K562 (cell line): ENCODE measurements around the gene FUCA2. TPM values are rescaled to one million over a fixed set of nuclear protein-coding genes. Genes with fewer than 3 reads are reported as not detected.

Source experiments
- ATAC-seq: fragments of 200-7000 bp; cut with Tn5 transposase; 3 replicates; pipeline ENCODE4 v1.9.1; 2020; ENCODE audit warnings: moderate library complexity
- BruUV-seq: library from RNA; stranded (reverse); fragments of 400-500 nt; replicated peaks from 2 replicates; lab custom pipeline; 2021; lab: Mats Ljungman, UMichigan
- CTCF ChIA-PET: fragments of 300-600 bp; formaldehyde crosslinking; extraction: SDS; loops from one replicate; lab custom pipeline; 2021; ENCODE audit warnings: low intra/inter-chr PET ratio; lab: Yijun Ruan, JAX
- POLR2A ChIA-PET: fragments of 300-600, 350-650 bp; sonication (Branson Sonifier 250); formaldehyde crosslinking; extraction: SDS; loops from one replicate; lab custom pipeline; 2021; ENCODE audit warnings: antibody characterized with exemption, inconsistent platforms; lab: Yijun Ruan, JAX
- DNase-seq, 4 experiments: peaks; one replicate each; pipeline versions ENCODE4 v3.0.0 to v3.0.0-alpha.2; 2011 to 2018; ENCODE audit warnings: low spot score in 3 of 4, mixed read lengths in 3 of 4; ENCODE audit errors: extremely low read depth in 1 of 4
- FAIRE-seq: peaks from 2 replicates; lab custom pipeline; 2011; peaks lifted over from hg19 to GRCh38; lab: Jason Lieb, UNC
- H2AFZ ChIP-seq: 2 replicates; pipeline ENCODE4 v1.6.0; 2011; ENCODE audit warnings: low read depth, low read length, control low read depth, inconsistent platforms
- H3K27ac ChIP-seq: fragments of 200-600 bp; 3 replicates; pipeline ENCODE4 v1.8.0; 2011; ENCODE audit warnings: low read depth, mild to moderate bottlenecking, control low read depth, inconsistent platforms, low read length, moderate library complexity, mixed read lengths; ENCODE audit errors: extremely low read depth
- H3K27me3 ChIP-seq, 2 experiments: fragments of 300-600 bp in 1 of 2; 2 replicates in 1 of 2; 3 replicates in 1 of 2; pipeline versions ENCODE4 v1.6.0 to v1.8.0; 2011; ENCODE audit warnings: inconsistent platforms in 2 of 2, low read length in 2 of 2, mild to moderate bottlenecking in 1 of 2, mixed read lengths in 1 of 2, moderate library complexity in 1 of 2; ENCODE audit not compliant: control insufficient read depth in 2 of 2, insufficient read depth in 2 of 2
- H3K36me3 ChIP-seq: fragments of 300-600 bp; 3 replicates; pipeline ENCODE4 v1.8.0; 2011; ENCODE audit warnings: mild to moderate bottlenecking, low read length, inconsistent platforms; ENCODE audit not compliant: control insufficient read depth, insufficient read depth
- H3K4me1 ChIP-seq, 2 experiments: fragments of 200-600 bp in 1 of 2; replicated peaks in 1 of 2; 2 replicates in 1 of 2; 3 replicates in 1 of 2; pipeline versions ENCODE4 v1.5.1 to v1.8.0; 2011; ENCODE audit warnings: inconsistent platforms in 2 of 2, low read length in 2 of 2, mild to moderate bottlenecking in 1 of 2, mixed read lengths in 1 of 2, moderate library complexity in 1 of 2; ENCODE audit not compliant: control insufficient read depth in 2 of 2, insufficient read depth in 2 of 2
- H3K4me2 ChIP-seq: 2 replicates; pipeline ENCODE4 v1.6.1; 2011; ENCODE audit warnings: low read length, control low read depth, inconsistent platforms, mixed read lengths; ENCODE audit not compliant: insufficient read depth
- H3K4me3 ChIP-seq: fragments of 200-600 bp; sonication (generic), shearing (Covaris generic); 2 replicates; pipeline ENCODE4 v1.5.1; 2016; ENCODE audit warnings: control low read depth, inconsistent platforms
- H3K79me2 ChIP-seq: fragments of 200-600 bp; 3 replicates; pipeline ENCODE4 v1.8.0; 2011; ENCODE audit warnings: low read length, inconsistent platforms; ENCODE audit not compliant: control insufficient read depth, insufficient read depth
- H3K9ac ChIP-seq, 2 experiments: 2 replicates each; pipeline versions ENCODE4 v1.6.0 to v1.6.1; 2011; ENCODE audit warnings: low read depth in 2 of 2, low read length in 2 of 2, control low read depth in 1 of 2, inconsistent platforms in 1 of 2, mild to moderate bottlenecking in 1 of 2, mixed read lengths in 1 of 2; ENCODE audit not compliant: insufficient read depth in 1 of 2
- H3K9me1 ChIP-seq: one replicate; pipeline ENCODE4 v1.6.0; 2011; ENCODE audit warnings: inconsistent platforms, mild to moderate bottlenecking, low read length, moderate library complexity; ENCODE audit not compliant: control insufficient read depth, insufficient read depth
- H3K9me3 ChIP-seq: replicated peaks from 2 replicates; pipeline ENCODE4 v1.5.1; 2011; ENCODE audit warnings: low read depth, low read length, inconsistent platforms; ENCODE audit not compliant: control insufficient read depth, insufficient read depth
- H4K20me1 ChIP-seq: replicated peaks from 2 replicates; pipeline ENCODE4 v1.6.1; 2011; ENCODE audit warnings: low read length, inconsistent platforms, mixed read lengths; ENCODE audit not compliant: control insufficient read depth, insufficient read depth
- CHD4 ChIP-seq: fragments of 200-600 bp; sonication (generic); IDR thresholded peaks from 3 replicates; pipeline ENCODE4 v1.6.1; 2012; ENCODE audit warnings: low read depth, mild to moderate bottlenecking, mixed read lengths, low read length, inconsistent platforms; ENCODE audit not compliant: insufficient read depth, insufficient replicate concordance, poor library complexity, severe bottlenecking
- DDX20 ChIP-seq: fragments of 450-650 bp; IDR thresholded peaks from 2 replicates; pipeline ENCODE4 v1.6.1; 2016; ENCODE audit warnings: missing genetic modification characterization, low read depth, mild to moderate bottlenecking, missing compliant biosample characterization, moderate library complexity
- E2F6 ChIP-seq, 2 experiments: IDR thresholded peaks; 2 replicates each; pipeline ENCODE4 v1.6.1; 2011; ENCODE audit warnings: borderline replicate concordance in 1 of 2, control low read depth in 1 of 2, low read depth in 1 of 2, low read length in 1 of 2, mild to moderate bottlenecking in 1 of 2, mixed read lengths in 1 of 2, moderate library complexity in 1 of 2; ENCODE audit not compliant: insufficient read depth in 1 of 2, insufficient read length in 1 of 2, poor library complexity in 1 of 2, severe bottlenecking in 1 of 2; ENCODE audit errors: extremely low read depth in 1 of 2
- NFXL1 ChIP-seq: fragments of 450-650 bp; formaldehyde crosslinking; IDR thresholded peaks from 2 replicates; pipeline ENCODE4 v1.4.0; 2021; ENCODE audit warnings: mild to moderate bottlenecking
- NR2C1 ChIP-seq, 2 experiments: fragments of 450-650 bp; IDR thresholded peaks; 2 replicates each; pipeline ENCODE4 v1.6.1; 2017; ENCODE audit warnings: mild to moderate bottlenecking in 2 of 2, antibody characterized with exemption in 1 of 2, inconsistent platforms in 1 of 2, missing compliant biosample characterization in 1 of 2, missing genetic modification characterization in 1 of 2
- TFAP4 ChIP-seq: sonication (generic); formaldehyde crosslinking; IDR thresholded peaks from 2 replicates; pipeline ENCODE4 v1.8.0; 2022; ENCODE audit warnings: missing genetic modification reagents, mild to moderate bottlenecking, moderate library complexity, borderline replicate concordance
- ZBTB1 ChIP-seq: sonication (generic); formaldehyde crosslinking; IDR thresholded peaks from 2 replicates; pipeline ENCODE4 v1.8.1; 2023; ENCODE audit warnings: missing genetic modification reagents, low read depth, mild to moderate bottlenecking, borderline replicate concordance
- WGBS: fragments of 100-300 bp; shearing (Covaris generic); methylation state at CpG from one replicate; pipeline ENCODE4 v1.1.6; 2016; ENCODE audit warnings: low coverage, mixed read lengths; ENCODE audit not compliant: insufficient coverage; ENCODE audit errors: missing lambda C conversion rate; 5-methylcytosine and 5-hydroxymethylcytosine counted together
- in situ Hi-C: fragments of 300-500 bp; cut with MboI; formaldehyde crosslinking; loops from 4 replicates; pipeline ENCODE4 v1.15.0; 2018; ENCODE audit warnings: inconsistent platforms, mixed read lengths
- intact Hi-C: fragments of 100-400 bp; cut with micrococcal nuclease; formaldehyde crosslinking; loops from 2 replicates; pipeline ENCODE4 v1.14.2; 2022
- polyA plus RNA-seq, 8 experiments: library from polyadenylated mRNA; depleted of rRNA in 4 of 8; stranded (reverse) in 5 of 8; unstranded in 3 of 8; fragments of >200 nt; fragmentation: Nextera tagmentation in 2 of 8; fragmentation: Illumina TruSeq in 1 of 8; extraction: Ambion mirVana in 2 of 8; extraction: Trizol in 1 of 8; gene quantifications; 2 replicates each; pipeline versions ENCODE4 v1.2.1 to v1.2.3, GENCODE V29; 2011 to 2014; ENCODE audit warnings: inconsistent platforms in 1 of 8, missing spikeins in 1 of 8
- total RNA-seq, 7 experiments: library from RNA; depleted of rRNA in 6 of 7; stranded (reverse); fragments of >200 nt in 6 of 7; fragmentation: Illumina TruSeq in 2 of 7; extraction: Trizol in 2 of 7; gene quantifications; 2 replicates each; pipeline versions ENCODE4 v1.2.1 to v1.2.3, GENCODE V29; 2011 to 2021; ENCODE audit warnings: low replicate concordance in 1 of 7

Gene FUCA2
- total and polyA plus RNA-seq, 9 of the 15 experiments (the other 6 are each of a cell fraction or from before 2014, with no cell fraction given) = 20.6 to 112 (median 79.3) TPM

- in situ Hi-C loops = loop anchor here (25.0 kb wide), 1 partner anchor 1653 kb away; no protein-coding TSS in a partner anchor
- ChIA-PET POLR2A (no interaction called here), CTCF (no interaction called here)
- no peak overlapping the region for H3K4me3 ChIP-seq
- intact Hi-C loops = no loop called here
- no peak overlapping the region for H3K27ac ChIP-seq
- 40% methylated on average over 3 of the region's 3 CpGs for WGBS
- DNase-seq (no peak), FAIRE-seq (no peak), ATAC-seq (no peak)
- H3K27me3 ChIP-seq = no peaks in the 10 kb centered on the region
- no peaks in the 10 kb centered on the region for H4K20me1 ChIP-seq
- no TSS peak for BruUV-seq
- no peaks in the 10 kb centered on the region for H3K9me3 ChIP-seq
- H3K36me3 ChIP-seq = no peaks in the 10 kb centered on the region
- H3K4me2 ChIP-seq = no peak overlapping the region
- H3K9ac ChIP-seq = no peak overlapping the region
- H3K79me2 ChIP-seq = no peaks in the 10 kb centered on the region
- H3K4me1 ChIP-seq = peaks cover 3 to 14% of the 10 kb centered on the region in 2 experiments; a peak in 3 of 5 replicates
- no peak overlapping the region for H2AFZ ChIP-seq
- TF ChIP-seq ZBTB1 (CRISPR knock-in tag) (no peak), E2F6 (IDR thresholded peaks at IDR 0.05; ENCODE audit: borderline replicate concordance in 1 of 2, extremely low read depth in 1 of 2, insufficient read depth in 1 of 2, insufficient read length in 1 of 2, low read depth in 1 of 2, low read length in 1 of 2, poor library complexity in 1 of 2, severe bottlenecking in 1 of 2) (no peak), NR2C1 (IDR thresholded peaks at IDR 0.05) (no peak), NR2C1 (tag; IDR thresholded peaks at IDR 0.05) (no peak), DDX20 (tag) (no peak), TFAP4 (CRISPR knock-in tag) (no peak), NFXL1 (CRISPR knock-in tag) (no peak), CHD4 (no peak)
- H3K9me1 ChIP-seq = no peaks in the 10 kb centered on the region
Measured at GRCh38 chr6:143559051-143559660, 47.6 kb upstream of the FUCA2 start.
